ENCODE data around the gene CCDC85B.

Gene CCDC85B

GRCh38 chr11:65869643-65870306 is 20.7 kb upstream of the CCDC85B start:
- DNase-seq = no peak

- no peak for DNase-seq
These were observed 20.2 kb upstream of the CCDC85B start for GRCh38 chr11:65870307-65870658.

GRCh38 chr11:65870706-65871681 is 19.5 kb upstream of the CCDC85B start:
- no peak for DNase-seq

- DNase-seq = no peak
These were observed 18.5 kb upstream of the CCDC85B start for GRCh38 chr11:65871811-65872548.

GRCh38 chr11:65872586-65873317 is 17.7 kb upstream of the CCDC85B start, which contains the start of gene EFEMP2:
Gene EFEMP2 (minus strand): TSS chr11:65872800. CDS start chr11:65872354, 446 bp downstream.
- no peak for DNase-seq

- peak; percentile 66 for DNase-seq
These were observed 16.9 kb upstream of the CCDC85B start for GRCh38 chr11:65873318-65874156.

- no peak for DNase-seq
These were observed 10.9 kb upstream of the CCDC85B start, which contains the start of gene CTSW for GRCh38 chr11:65879617-65880016. Gene CTSW (plus strand): TSS chr11:65879837. CDS start chr11:65879855, 18 bp downstream.

GRCh38 chr11:65880027-65880426 is 10.4 kb upstream of the CCDC85B start:
- DNase-seq = no peak

- no peak for DNase-seq
These were observed 9.5 kb upstream of the CCDC85B start for GRCh38 chr11:65880844-65881421.

- no peak for DNase-seq
These were observed 8.1 kb upstream of the CCDC85B start for GRCh38 chr11:65882120-65883057.

- no peak for DNase-seq
These were observed 7.3 kb upstream of the CCDC85B start for GRCh38 chr11:65883058-65883761.

GRCh38 chr11:65883786-65884715 is 6.4 kb upstream of the CCDC85B start:
- DNase-seq = no peak

- peak; percentile 38 for DNase-seq
These were observed 5.8 kb upstream of the CCDC85B start for GRCh38 chr11:65884716-65885092.

GRCh38 chr11:65885231-65885630 is 5.2 kb upstream of the CCDC85B start:
- DNase-seq = no peak

GRCh38 chr11:65885808-65886536 is 4.5 kb upstream of the CCDC85B start:
- DNase-seq = no peak

GRCh38 chr11:65886826-65887722 is 3.4 kb upstream of the CCDC85B start:
- DNase-seq = no peak
